WTC11 (cell line): ENCODE results near the gene CYRIA.

Experiments used
- CBFB ChIP-seq: sonication (generic); formaldehyde crosslinking; IDR thresholded peaks from 2 replicates; pipeline ENCODE4 v1.8.1; 2022; ENCODE audit warnings: mild to moderate bottlenecking, low read depth, missing genetic modification reagents
- CTCF ChIP-seq: fragments of 200-600 bp; IDR thresholded peaks from 2 replicates; pipeline ENCODE4 v1.8.0; 2022; ENCODE audit warnings: antibody characterized with exemption
- E2F4 ChIP-seq: sonication (generic); formaldehyde crosslinking; IDR thresholded peaks from 2 replicates; pipeline ENCODE4 v1.8.1; 2022; ENCODE audit warnings: low read depth, mild to moderate bottlenecking, moderate library complexity, missing genetic modification reagents, borderline replicate concordance
- ERG ChIP-seq: fragments of 250-450 bp; sonication (Bioruptor Pico); IDR thresholded peaks from 2 replicates; pipeline ENCODE4 v1.8.0; 2021; ENCODE audit warnings: mild to moderate bottlenecking
- ETV6 ChIP-seq: sonication (generic); formaldehyde crosslinking; IDR thresholded peaks from 2 replicates; pipeline ENCODE4 v1.8.1; 2022; ENCODE audit warnings: mild to moderate bottlenecking, missing genetic modification reagents
- FOXP4 ChIP-seq: sonication (generic); formaldehyde crosslinking; IDR thresholded peaks from 2 replicates; pipeline ENCODE4 v1.8.0; 2022; ENCODE audit warnings: mild to moderate bottlenecking, missing genetic modification reagents
- MAX ChIP-seq: sonication (generic); formaldehyde crosslinking; IDR thresholded peaks from 2 replicates; pipeline ENCODE4 v1.8.0; 2022; ENCODE audit warnings: mild to moderate bottlenecking, missing genetic modification reagents
- MXD4 ChIP-seq: fragments of 250-450 bp; sonication (Bioruptor Pico); IDR thresholded peaks from 2 replicates; pipeline ENCODE4 v1.8.0; 2021; ENCODE audit warnings: mild to moderate bottlenecking, moderate library complexity, borderline replicate concordance
- NR3C1 ChIP-seq: sonication (generic); formaldehyde crosslinking; conservative IDR thresholded peaks from 2 replicates; pipeline ENCODE4 v1.8.1; 2023; ENCODE audit warnings: low read depth, mild to moderate bottlenecking, missing genetic modification reagents
- SP1 ChIP-seq: sonication (generic); formaldehyde crosslinking; conservative IDR thresholded peaks from 2 replicates; pipeline ENCODE4 v1.8.1; 2022; ENCODE audit warnings: missing genetic modification reagents
- TEAD1 ChIP-seq: sonication (generic); formaldehyde crosslinking; IDR thresholded peaks from 2 replicates; pipeline ENCODE4 v1.8.0; 2022; ENCODE audit warnings: mild to moderate bottlenecking, missing genetic modification reagents
- USF1 ChIP-seq: sonication (generic); formaldehyde crosslinking; IDR thresholded peaks from 2 replicates; pipeline ENCODE4 v1.8.0; 2022; ENCODE audit warnings: mild to moderate bottlenecking, missing genetic modification reagents

GRCh38 chr2:16642088-16642487, 23.5 kb downstream of the CYRIA start:
- TF ChIP-seq CTCF: no peak
- TF ChIP-seq ERG (CRISPR knock-in tag): no peak
- no peak for TF ChIP-seq USF1 (CRISPR knock-in tag)
- TF ChIP-seq MAX (CRISPR knock-in tag): no peak
- no peak for TF ChIP-seq E2F4 (CRISPR knock-in tag)
- TF ChIP-seq FOXP4: no peak
- no peak for TF ChIP-seq NR3C1 (CRISPR knock-in tag)
- TF ChIP-seq CBFB (CRISPR knock-in tag): no peak
- TF ChIP-seq TEAD1 (CRISPR knock-in tag): no peak
- TF ChIP-seq SP1 (CRISPR knock-in tag): no peak
- TF ChIP-seq MXD4 (CRISPR knock-in tag): no peak
- no peak for TF ChIP-seq ETV6
